OCI-LY1 (cell line): Measurements from ENCODE around the gene CMTR1.
A peak's percentile ranks its signal among the peaks of the same experiment; 100 is the strongest.

Source experiments
- H2AFZ ChIP-seq: fragments of 200-600 bp; sonication (generic), shearing (Covaris generic); 2 replicates; pipeline ENCODE4 v1.6.0; 2014; ENCODE audit warnings: antibody characterized with exemption, mild to moderate bottlenecking, low read length
- H3F3A ChIP-seq: fragments of 200-600 bp; sonication (generic), shearing (Covaris generic); 2 replicates; pipeline ENCODE4 v1.6.0; 2014; ENCODE audit warnings: mild to moderate bottlenecking, antibody characterized with exemption, low read length, moderate library complexity; ENCODE audit not compliant: insufficient read depth
- H3K27ac ChIP-seq: fragments of 200-600 bp; sonication (generic); 2 replicates; pipeline ENCODE4 v1.5.1; 2014; ENCODE audit warnings: low read length, mixed run types, mild to moderate bottlenecking, low read depth; ENCODE audit not compliant: poor library complexity, severe bottlenecking
- H3K27me3 ChIP-seq: fragments of 200-600 bp; sonication (generic); 2 replicates; pipeline ENCODE4 v1.6.0; 2014; ENCODE audit warnings: antibody characterized with exemption, mild to moderate bottlenecking, low read length, moderate library complexity; ENCODE audit not compliant: insufficient read depth
- H3K36me3 ChIP-seq: fragments of 200-600 bp; sonication (generic); 2 replicates; pipeline ENCODE4 v1.6.1; 2014; ENCODE audit warnings: mild to moderate bottlenecking, antibody characterized with exemption, low read length, moderate library complexity, mixed read lengths; ENCODE audit not compliant: insufficient read depth
- H3K4me1 ChIP-seq: fragments of 200-600 bp; sonication (generic); 2 replicates; pipeline ENCODE4 v1.5.1; 2014; ENCODE audit warnings: mild to moderate bottlenecking, low read length, moderate library complexity; ENCODE audit not compliant: insufficient read depth, severe bottlenecking
- H3K4me2 ChIP-seq: fragments of 200-600 bp; sonication (generic), shearing (Covaris generic); 2 replicates; pipeline ENCODE4 v1.6.1; 2014; ENCODE audit warnings: low read length
- H3K4me3 ChIP-seq: fragments of 200-600 bp; sonication (generic); 2 replicates; pipeline ENCODE4 v1.5.1; 2014; ENCODE audit warnings: low read length, low read depth, mild to moderate bottlenecking, mixed read lengths; ENCODE audit not compliant: poor library complexity, severe bottlenecking
- H3K79me2 ChIP-seq: fragments of 200-600 bp; shearing (Covaris generic); 2 replicates; pipeline ENCODE4 v1.6.1; 2016; ENCODE audit warnings: mixed run types, low read length, mixed read lengths; ENCODE audit not compliant: insufficient read depth
- H3K9ac ChIP-seq: fragments of 200-600 bp; sonication (generic), shearing (Covaris generic); 2 replicates; pipeline ENCODE4 v1.6.1; 2014; ENCODE audit warnings: mild to moderate bottlenecking, low read length, mixed read lengths
- H3K9me2 ChIP-seq: fragments of 200-600 bp; sonication (generic), shearing (Covaris generic); 2 replicates; pipeline ENCODE4 v1.6.1; 2014; ENCODE audit warnings: low read depth, mild to moderate bottlenecking, low read length, mixed read lengths
- H3K9me3 ChIP-seq: fragments of 200-600 bp; shearing (Covaris generic); 2 replicates; pipeline ENCODE4 v1.6.1; 2014; ENCODE audit warnings: low read length, mixed read lengths
- H4K20me1 ChIP-seq: fragments of 200-600 bp; sonication (generic), shearing (Covaris generic); 2 replicates; pipeline ENCODE4 v1.6.0; 2016; ENCODE audit warnings: mild to moderate bottlenecking, low read length; ENCODE audit not compliant: insufficient read depth
- EZH2 ChIP-seq: fragments of 200-600 bp; sonication (generic), shearing (Covaris generic); IDR thresholded peaks from 2 replicates; pipeline ENCODE4 v1.8.0; 2017; ENCODE audit warnings: borderline replicate concordance, mixed run types, mild to moderate bottlenecking, antibody characterized with exemption, low read length, moderate library complexity, mixed read lengths
- TF ChIP-seq, protein P1 (sequence below): fragments of 200-600 bp; sonication (generic), shearing (Covaris generic); IDR thresholded peaks from 2 replicates; pipeline ENCODE4 v1.5.1; 2017; ENCODE audit warnings: mild to moderate bottlenecking, antibody characterized with exemption, low read length, moderate library complexity, mixed read lengths

Gene CMTR1, protein sequence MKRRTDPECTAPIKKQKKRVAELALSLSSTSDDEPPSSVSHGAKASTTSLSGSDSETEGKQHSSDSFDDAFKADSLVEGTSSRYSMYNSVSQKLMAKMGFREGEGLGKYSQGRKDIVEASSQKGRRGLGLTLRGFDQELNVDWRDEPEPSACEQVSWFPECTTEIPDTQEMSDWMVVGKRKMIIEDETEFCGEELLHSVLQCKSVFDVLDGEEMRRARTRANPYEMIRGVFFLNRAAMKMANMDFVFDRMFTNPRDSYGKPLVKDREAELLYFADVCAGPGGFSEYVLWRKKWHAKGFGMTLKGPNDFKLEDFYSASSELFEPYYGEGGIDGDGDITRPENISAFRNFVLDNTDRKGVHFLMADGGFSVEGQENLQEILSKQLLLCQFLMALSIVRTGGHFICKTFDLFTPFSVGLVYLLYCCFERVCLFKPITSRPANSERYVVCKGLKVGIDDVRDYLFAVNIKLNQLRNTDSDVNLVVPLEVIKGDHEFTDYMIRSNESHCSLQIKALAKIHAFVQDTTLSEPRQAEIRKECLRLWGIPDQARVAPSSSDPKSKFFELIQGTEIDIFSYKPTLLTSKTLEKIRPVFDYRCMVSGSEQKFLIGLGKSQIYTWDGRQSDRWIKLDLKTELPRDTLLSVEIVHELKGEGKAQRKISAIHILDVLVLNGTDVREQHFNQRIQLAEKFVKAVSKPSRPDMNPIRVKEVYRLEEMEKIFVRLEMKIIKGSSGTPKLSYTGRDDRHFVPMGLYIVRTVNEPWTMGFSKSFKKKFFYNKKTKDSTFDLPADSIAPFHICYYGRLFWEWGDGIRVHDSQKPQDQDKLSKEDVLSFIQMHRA

GRCh38 chr6:37432916-37433656 is at the start of gene CMTR1:
Gene CMTR1, plus strand, starts transcription at chr6:37433221. Its CDS starts 2,409 bp downstream, at chr6:37435630.
- peak within 1 kb of the TSS; percentile 88 for H3K4me3 ChIP-seq
- H3F3A ChIP-seq: no peaks in the 10 kb centered on the region
- H4K20me1 ChIP-seq: no peaks in the 10 kb centered on the region
- H3K4me1 ChIP-seq: peaks cover 31% of the 10 kb centered on the region
- peaks cover 19% of the 10 kb centered on the region for H3K36me3 ChIP-seq
- peak within 1 kb of the TSS; percentile 62 for H3K27ac ChIP-seq
- H3K9me3 ChIP-seq: no peaks in the 10 kb centered on the region
- H3K9me2 ChIP-seq: no peaks in the 10 kb centered on the region
- H3K27me3 ChIP-seq: no peaks in the 10 kb centered on the region
- no peak for TF ChIP-seq EZH2
- peak within 1 kb of the TSS; percentile 97 for H2AFZ ChIP-seq
- no peaks in the 10 kb centered on the region for H3K79me2 ChIP-seq
- H3K4me2 ChIP-seq: peak within 1 kb of the TSS; percentile 76
- H3K9ac ChIP-seq: peak within 1 kb of the TSS; percentile 90

DNA sequence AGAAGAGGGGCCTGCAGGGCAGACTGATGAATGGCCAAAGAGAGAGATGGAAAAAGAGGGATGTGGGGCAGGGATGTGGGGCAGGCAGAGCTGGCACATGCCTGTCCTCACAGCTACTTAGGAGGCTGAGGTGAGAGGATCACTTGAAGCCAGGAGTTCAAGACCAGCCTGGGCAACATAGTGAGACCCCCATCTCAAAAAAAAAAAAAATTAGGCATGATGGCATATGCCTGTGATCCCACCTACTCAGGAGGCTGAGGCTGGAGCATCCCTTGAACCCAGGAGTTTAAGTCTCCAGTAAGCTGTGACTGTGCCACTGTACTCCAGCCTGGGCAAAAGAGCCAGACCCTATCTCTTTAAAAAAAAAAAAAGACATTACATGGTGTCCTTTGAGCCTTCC is 44.4 kb upstream of the CMTR1 start:
- Histone ChIP-seq H2AFZ (no peak overlapping the region), H3K79me2 (no peaks in the 10 kb centered on the region), H3K9ac (no peak overlapping the region), H3K36me3 (peaks cover 18% of the 10 kb centered on the region; the same call in 1 of the 2 replicates), H3K4me1 (no peaks in the 10 kb centered on the region), H3K27ac (no peak overlapping the region), H4K20me1 (no peaks in the 10 kb centered on the region), H3K4me3 (no peak overlapping the region), H3K9me3 (no peaks in the 10 kb centered on the region), H3F3A (no peaks in the 10 kb centered on the region), H3K4me2 (no peak overlapping the region), H3K9me2 (no peaks in the 10 kb centered on the region), H3K27me3 (no peaks in the 10 kb centered on the region)
- no peak for TF ChIP-seq EZH2
- TF ChIP-seq, protein P1, sequence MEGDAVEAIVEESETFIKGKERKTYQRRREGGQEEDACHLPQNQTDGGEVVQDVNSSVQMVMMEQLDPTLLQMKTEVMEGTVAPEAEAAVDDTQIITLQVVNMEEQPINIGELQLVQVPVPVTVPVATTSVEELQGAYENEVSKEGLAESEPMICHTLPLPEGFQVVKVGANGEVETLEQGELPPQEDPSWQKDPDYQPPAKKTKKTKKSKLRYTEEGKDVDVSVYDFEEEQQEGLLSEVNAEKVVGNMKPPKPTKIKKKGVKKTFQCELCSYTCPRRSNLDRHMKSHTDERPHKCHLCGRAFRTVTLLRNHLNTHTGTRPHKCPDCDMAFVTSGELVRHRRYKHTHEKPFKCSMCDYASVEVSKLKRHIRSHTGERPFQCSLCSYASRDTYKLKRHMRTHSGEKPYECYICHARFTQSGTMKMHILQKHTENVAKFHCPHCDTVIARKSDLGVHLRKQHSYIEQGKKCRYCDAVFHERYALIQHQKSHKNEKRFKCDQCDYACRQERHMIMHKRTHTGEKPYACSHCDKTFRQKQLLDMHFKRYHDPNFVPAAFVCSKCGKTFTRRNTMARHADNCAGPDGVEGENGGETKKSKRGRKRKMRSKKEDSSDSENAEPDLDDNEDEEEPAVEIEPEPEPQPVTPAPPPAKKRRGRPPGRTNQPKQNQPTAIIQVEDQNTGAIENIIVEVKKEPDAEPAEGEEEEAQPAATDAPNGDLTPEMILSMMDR: no peak

DNA sequence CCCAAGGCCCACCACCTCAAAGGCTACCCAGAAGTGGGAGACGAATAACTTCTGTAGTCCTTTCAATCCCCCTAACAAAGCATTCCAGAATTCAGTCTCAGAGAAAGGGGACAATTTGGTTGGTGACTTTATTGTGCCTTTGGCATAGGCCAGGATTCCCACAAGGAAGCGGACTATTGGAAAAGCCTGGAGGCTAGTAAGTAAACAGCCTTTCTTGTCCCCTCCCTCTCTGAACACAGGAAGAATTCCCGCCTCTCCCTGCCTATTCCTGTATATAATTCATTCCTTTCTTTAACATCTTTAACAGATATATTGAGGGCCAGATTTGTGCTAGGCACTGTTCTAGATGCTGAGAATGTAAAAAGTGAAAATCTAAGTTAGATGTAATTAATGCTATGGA is 43.2 kb upstream of the CMTR1 start:
- H3K4me3 ChIP-seq: no peak overlapping the region
- no peaks in the 10 kb centered on the region for H3K4me1 ChIP-seq
- H3K9me2 ChIP-seq: no peaks in the 10 kb centered on the region
- no peak overlapping the region for H3K27ac ChIP-seq
- H3K9ac ChIP-seq: no peak overlapping the region
- H2AFZ ChIP-seq: no peak overlapping the region
- TF ChIP-seq, protein P1: no peak
- no peak for TF ChIP-seq EZH2
- no peaks in the 10 kb centered on the region for H3F3A ChIP-seq
- peaks cover 18% of the 10 kb centered on the region; the same call in 1 of the 2 replicates for H3K36me3 ChIP-seq
- no peaks in the 10 kb centered on the region for H3K79me2 ChIP-seq
- no peaks in the 10 kb centered on the region for H3K27me3 ChIP-seq
- no peaks in the 10 kb centered on the region for H4K20me1 ChIP-seq
- H3K9me3 ChIP-seq: no peaks in the 10 kb centered on the region
- H3K4me2 ChIP-seq: no peak overlapping the region
